Activated B cell treated with CpG ODN at 0.5 μM for 24 hours (primary cell): ENCODE data around the gene GTF2H1. TPM values are rescaled to one million over a fixed set of nuclear protein-coding genes. Genes with fewer than 3 reads are reported as not detected.

Experiments
- ATAC-seq: fragments of 200-7000 bp; cut with Tn5 transposase; one replicate; pipeline ENCODE4 v1.10.0; 2021; ENCODE audit warnings: low read depth, mild to moderate bottlenecking, moderate library complexity
- CTCF ChIA-PET: fragments of 350-600 bp; sonication (Branson Sonifier 250); formaldehyde crosslinking; loops from one replicate; lab custom pipeline; 2021; ENCODE audit warnings: antibody characterized with exemption; lab: Charles Lee
- POLR2A ChIA-PET: fragments of 350-600 bp; sonication (Branson Sonifier 250); formaldehyde crosslinking; loops from one replicate; lab custom pipeline; 2021; ENCODE audit warnings: antibody characterized with exemption; lab: Charles Lee
- DNase-seq: peaks from one replicate; pipeline ENCODE4 v3.0.0; 2022
- H3K27ac Mint-ChIP-seq: one replicate; pipeline ENCODE4 v1.8.0; 2020; ENCODE audit warnings: mixed read lengths
- H3K27me3 Mint-ChIP-seq: one replicate; pipeline ENCODE4 v1.8.0; 2021; ENCODE audit warnings: mixed read lengths
- H3K36me3 Mint-ChIP-seq: one replicate; pipeline ENCODE4 v1.8.0; 2021; ENCODE audit warnings: low read depth, mixed read lengths
- H3K4me1 Mint-ChIP-seq: one replicate; pipeline ENCODE4 v1.8.0; 2021; ENCODE audit warnings: mixed read lengths
- H3K4me3 Mint-ChIP-seq: one replicate; pipeline ENCODE4 v1.8.0; 2020; ENCODE audit warnings: mild to moderate bottlenecking, mixed read lengths
- H3K9me3 Mint-ChIP-seq: one replicate; pipeline ENCODE4 v1.8.0; 2020; ENCODE audit warnings: mixed read lengths
- intact Hi-C: fragments of 100-400 bp; cut with micrococcal nuclease; formaldehyde crosslinking; loops from one replicate; pipeline ENCODE4 v1.15.1; 2024
- total RNA-seq: library from RNA; stranded (reverse); gene quantifications from 2 replicates; pipeline ENCODE4 v1.2.3, GENCODE V29; 2022
- TF ChIP-seq, protein P1 (sequence below): fragments of 200-600 bp; IDR thresholded peaks from one replicate; pipeline ENCODE4 v1.8.0; 2022; ENCODE audit warnings: antibody characterized with exemption, mild to moderate bottlenecking

Gene GTF2H1
- total RNA-seq, 1 donor from 2014 or later = 71.5 TPM

GRCh38 chr11:18315893-18316292, 6.5 kb upstream of the GTF2H1 start:
- peaks cover 54% of the 10 kb centered on the region for H3K4me1 Mint-ChIP-seq
- no peaks in the 10 kb centered on the region for H3K27me3 Mint-ChIP-seq
- H3K36me3 Mint-ChIP-seq = peaks cover 63% of the 10 kb centered on the region
- DNase-seq = no peak
- ChIA-PET CTCF (no interaction called here), POLR2A (no interaction called here)
- TF ChIP-seq, protein P1, sequence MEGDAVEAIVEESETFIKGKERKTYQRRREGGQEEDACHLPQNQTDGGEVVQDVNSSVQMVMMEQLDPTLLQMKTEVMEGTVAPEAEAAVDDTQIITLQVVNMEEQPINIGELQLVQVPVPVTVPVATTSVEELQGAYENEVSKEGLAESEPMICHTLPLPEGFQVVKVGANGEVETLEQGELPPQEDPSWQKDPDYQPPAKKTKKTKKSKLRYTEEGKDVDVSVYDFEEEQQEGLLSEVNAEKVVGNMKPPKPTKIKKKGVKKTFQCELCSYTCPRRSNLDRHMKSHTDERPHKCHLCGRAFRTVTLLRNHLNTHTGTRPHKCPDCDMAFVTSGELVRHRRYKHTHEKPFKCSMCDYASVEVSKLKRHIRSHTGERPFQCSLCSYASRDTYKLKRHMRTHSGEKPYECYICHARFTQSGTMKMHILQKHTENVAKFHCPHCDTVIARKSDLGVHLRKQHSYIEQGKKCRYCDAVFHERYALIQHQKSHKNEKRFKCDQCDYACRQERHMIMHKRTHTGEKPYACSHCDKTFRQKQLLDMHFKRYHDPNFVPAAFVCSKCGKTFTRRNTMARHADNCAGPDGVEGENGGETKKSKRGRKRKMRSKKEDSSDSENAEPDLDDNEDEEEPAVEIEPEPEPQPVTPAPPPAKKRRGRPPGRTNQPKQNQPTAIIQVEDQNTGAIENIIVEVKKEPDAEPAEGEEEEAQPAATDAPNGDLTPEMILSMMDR = no peak
- H3K27ac Mint-ChIP-seq = no peak overlapping the region
- intact Hi-C loops = no loop called here
- ATAC-seq = no peak
- H3K4me3 Mint-ChIP-seq = no peak overlapping the region
- H3K9me3 Mint-ChIP-seq = no peaks in the 10 kb centered on the region

DNA sequence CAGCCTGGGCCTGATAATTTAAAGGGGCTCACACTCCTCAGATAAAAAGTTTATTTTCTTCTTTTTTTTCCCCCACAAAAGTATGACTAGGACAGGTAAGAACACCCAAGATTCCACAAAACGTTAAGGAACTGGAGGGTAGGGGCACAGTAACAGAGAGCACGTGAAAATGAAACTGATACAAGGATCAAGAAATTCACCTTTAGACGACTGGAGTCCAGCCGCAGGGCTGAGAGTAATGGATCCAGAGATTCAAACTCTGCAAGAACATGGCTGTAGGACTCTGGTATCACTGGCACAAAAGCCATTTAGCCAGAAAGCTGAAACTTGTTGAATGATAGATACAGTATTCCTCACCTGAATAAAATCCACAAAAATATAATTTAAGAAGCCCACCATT, 4.8 kb upstream of the GTF2H1 start:
- CTCF ChIA-PET = no interaction called here

GRCh38 chr11:18319914-18320313, 2.5 kb upstream of the GTF2H1 start:
- peaks cover 64% of the 10 kb centered on the region for H3K4me1 Mint-ChIP-seq
- CTCF ChIA-PET = no interaction called here
- POLR2A ChIA-PET = interaction anchor here (1.9 to 4.4 kb wide), 3 partner anchors 8 to 76 kb away, joined by 6 to 69 read pairs (median 9); partner anchors contain the start of gene LDHA
- no peaks in the 10 kb centered on the region for H3K27me3 Mint-ChIP-seq
- ATAC-seq (no peak), DNase-seq (no peak)
- H3K27ac Mint-ChIP-seq = peak overlapping the region; percentile 59
- peak overlapping the region; percentile 8 for H3K4me3 Mint-ChIP-seq
- H3K9me3 Mint-ChIP-seq = no peaks in the 10 kb centered on the region
- H3K36me3 Mint-ChIP-seq = peaks cover 64% of the 10 kb centered on the region
- intact Hi-C loops = loop anchor here (5.0 to 10.0 kb wide), 4 partner anchors 78 to 968 kb away; partner anchors contain the start of genes IGSF22 and NCR3LG1
- TF ChIP-seq, protein P1 = no peak

More for the DNA sequence above, 4.8 kb upstream of the GTF2H1 start:
- intact Hi-C loops = no loop called here
- H3K4me1 Mint-ChIP-seq = peaks cover 52% of the 10 kb centered on the region
- DNase-seq (no peak), ATAC-seq (no peak)
- no peak overlapping the region for H3K27ac Mint-ChIP-seq
- POLR2A ChIA-PET = no interaction called here
- no peaks in the 10 kb centered on the region for H3K27me3 Mint-ChIP-seq
- H3K9me3 Mint-ChIP-seq = no peaks in the 10 kb centered on the region
- TF ChIP-seq, protein P1 = no peak
- H3K4me3 Mint-ChIP-seq = no peak overlapping the region
- H3K36me3 Mint-ChIP-seq = peaks cover 66% of the 10 kb centered on the region

DNA sequence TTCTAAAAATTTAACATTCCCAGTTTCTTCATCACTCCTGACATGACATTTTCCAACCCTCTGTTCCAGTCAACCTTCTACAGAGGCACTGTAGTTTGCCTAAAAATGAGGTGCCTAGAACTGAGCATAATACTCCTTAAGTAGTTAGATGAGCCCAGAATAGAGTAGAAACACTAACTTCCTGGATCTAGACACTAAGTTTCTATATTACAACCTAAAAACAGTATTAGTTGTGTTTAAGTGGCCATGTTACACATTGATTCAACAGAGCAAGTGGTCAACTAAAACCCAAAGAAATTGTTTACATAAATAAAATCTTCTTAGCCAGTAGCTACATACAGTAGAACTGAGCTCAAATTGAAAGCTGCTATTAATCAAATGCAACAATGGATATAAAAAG, 1.8 kb upstream of the GTF2H1 start:
- TF ChIP-seq, protein P1 = no peak
- intact Hi-C loops = loop anchor here (5.0 to 10.0 kb wide), 4 partner anchors 78 to 968 kb away; partner anchors contain the start of genes IGSF22 and NCR3LG1
- H3K4me3 Mint-ChIP-seq = peak overlapping the region; percentile 54
- peak overlapping the region; percentile 54 for H3K27ac Mint-ChIP-seq
- no peak for DNase-seq
- H3K9me3 Mint-ChIP-seq = no peaks in the 10 kb centered on the region
- ChIA-PET CTCF (no interaction called here), POLR2A (interaction anchor here (1.4 to 4.4 kb wide), 8 partner anchors 9 to 307 kb away, joined by 5 to 69 read pairs (median 10); partner anchors contain the start of genes LDHA, SERGEF and TSG101)
- ATAC-seq = no peak
- H3K4me1 Mint-ChIP-seq = peaks cover 70% of the 10 kb centered on the region
- H3K36me3 Mint-ChIP-seq = peaks cover 64% of the 10 kb centered on the region
- no peaks in the 10 kb centered on the region for H3K27me3 Mint-ChIP-seq

- Mint-ChIP-seq H3K27me3 (no peaks in the 10 kb centered on the region), H3K27ac (peak overlapping the region; percentile 100), H3K4me1 (peaks cover 70% of the 10 kb centered on the region), H3K36me3 (peaks cover 61% of the 10 kb centered on the region), H3K4me3 (peak overlapping the region; percentile 99), H3K9me3 (no peaks in the 10 kb centered on the region)
- CTCF ChIA-PET = interaction anchor here (1.0 to 2.4 kb wide), 3 partner anchors 56 to 78 kb away, joined by 3 to 8 read pairs (median 3); partner anchors contain the start of gene LDHA
- DNase-seq = no peak
- ATAC-seq = peak; percentile 6
- TF ChIP-seq, protein P1 = no peak
- POLR2A ChIA-PET = interaction anchor here (0.7 to 4.4 kb wide), 16 partner anchors 9 to 312 kb away, joined by 3 to 69 read pairs (median 8); partner anchors contain the start of genes LDHA, SERGEF, SPTY2D1 and TSG101
- intact Hi-C loops = loop anchor here (5.0 to 10.0 kb wide), 4 partner anchors 79 to 969 kb away; partner anchors contain the start of genes IGSF22 and NCR3LG1
Measured at GRCh38 chr11:18321578-18321968, 794 bp upstream of the GTF2H1 start.
